NCI-H526 (cell line): ENCODE measurements around the gene GFI1.

Experiments used
- DNase-seq, 2 experiments: peaks; one replicate each; lab custom pipeline; 2025; lab: John Stamatoyannopoulos, UW

Gene GFI1

GRCh38 chr1:92488416-92488815, 1.7 kb upstream of the GFI1 start:
- no peak for DNase-seq

GRCh38 chr1:92487078-92487605, 417 bp upstream of the GFI1 start:
- no peak for DNase-seq

GRCh38 chr1:92485381-92486250, 1.1 kb downstream of the GFI1 start:
- DNase-seq: peak in 1 of 2 experiments; percentile 79

GRCh38 chr1:92484472-92485380, 2.0 kb downstream of the GFI1 start:
- DNase-seq: peak in 1 of 2 experiments; percentile 73

GRCh38 chr1:92483610-92484471, 2.9 kb downstream of the GFI1 start:
- DNase-seq: peak in 1 of 2 experiments; percentile 59

- DNase-seq: peak in 1 of 2 experiments; percentile 53
These were observed 3.8 kb downstream of the GFI1 start for GRCh38 chr1:92482665-92483609.

- DNase-seq: peak in 1 of 2 experiments; percentile 27
These were observed 4.6 kb downstream of the GFI1 start for GRCh38 chr1:92481971-92482664.

- DNase-seq: peak in 1 of 2 experiments; percentile 27
These were observed 5.2 kb downstream of the GFI1 start for GRCh38 chr1:92481599-92481925.

GRCh38 chr1:92480813-92481598, 5.7 kb downstream of the GFI1 start:
- peak in 1 of 2 experiments; percentile 59 for DNase-seq

- peak in 1 of 2 experiments; percentile 59 for DNase-seq
These were observed 6.4 kb downstream of the GFI1 start for GRCh38 chr1:92480200-92480812.

GRCh38 chr1:92479587-92479986, 7.1 kb downstream of the GFI1 start:
- no peak for DNase-seq

- no peak for DNase-seq
These were observed 8.3 kb downstream of the GFI1 start for GRCh38 chr1:92478393-92478792.

GRCh38 chr1:92476071-92476631, 10.6 kb downstream of the GFI1 start:
- no peak for DNase-seq

- DNase-seq: no peak
These were observed 11.7 kb downstream of the GFI1 start for GRCh38 chr1:92475029-92475428.

- DNase-seq: no peak
These were observed 12.8 kb downstream of the GFI1 start for GRCh38 chr1:92473781-92474495.

- no peak for DNase-seq
These were observed 16.5 kb downstream of the GFI1 start for GRCh38 chr1:92470216-92470615.

- no peak for DNase-seq
These were observed 19.9 kb downstream of the GFI1 start for GRCh38 chr1:92466683-92467352.
